Measurements from ENCODE around the gene TMEM232. TPM values are rescaled to one million over a fixed set of nuclear protein-coding genes. Genes with fewer than 3 reads are reported as not detected.

The TMEM232 gene
- total RNA-seq, 4 donors from 2014 or later, result 10.5 to 26.8 (median 11.6) TPM

DNA sequence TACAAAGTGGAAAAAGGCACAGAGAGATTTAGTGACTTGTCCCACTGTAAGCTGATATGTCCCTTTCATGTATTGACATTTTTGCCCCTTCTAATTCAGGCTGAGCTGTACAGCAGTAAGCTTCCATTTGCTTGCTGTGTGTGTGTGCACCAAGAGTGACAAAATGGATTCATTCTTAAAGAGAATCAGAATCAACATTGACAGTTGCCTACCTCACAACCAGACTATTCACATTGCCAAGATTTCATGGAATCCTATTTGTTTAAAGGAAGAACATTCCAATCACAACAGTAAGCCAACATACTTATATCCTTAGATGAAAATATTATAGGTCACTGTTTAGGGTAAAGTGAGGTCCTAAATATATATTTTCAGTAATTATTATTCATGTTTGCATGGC lies 102.6 kb downstream of the TMEM232 start:
- no peak for DNase-seq
- Histone ChIP-seq H3K4me1 (no peaks in the 10 kb centered on the region), H3K4me3 (replicated peaks in 1 of 3) (no peak overlapping the region), H3K27me3 (no peaks in the 10 kb centered on the region), H3K9me3 (no peaks in the 10 kb centered on the region), H3K27ac (no peak overlapping the region), H3K36me3 (no peaks in the 10 kb centered on the region)
- TF ChIP-seq, protein P1, sequence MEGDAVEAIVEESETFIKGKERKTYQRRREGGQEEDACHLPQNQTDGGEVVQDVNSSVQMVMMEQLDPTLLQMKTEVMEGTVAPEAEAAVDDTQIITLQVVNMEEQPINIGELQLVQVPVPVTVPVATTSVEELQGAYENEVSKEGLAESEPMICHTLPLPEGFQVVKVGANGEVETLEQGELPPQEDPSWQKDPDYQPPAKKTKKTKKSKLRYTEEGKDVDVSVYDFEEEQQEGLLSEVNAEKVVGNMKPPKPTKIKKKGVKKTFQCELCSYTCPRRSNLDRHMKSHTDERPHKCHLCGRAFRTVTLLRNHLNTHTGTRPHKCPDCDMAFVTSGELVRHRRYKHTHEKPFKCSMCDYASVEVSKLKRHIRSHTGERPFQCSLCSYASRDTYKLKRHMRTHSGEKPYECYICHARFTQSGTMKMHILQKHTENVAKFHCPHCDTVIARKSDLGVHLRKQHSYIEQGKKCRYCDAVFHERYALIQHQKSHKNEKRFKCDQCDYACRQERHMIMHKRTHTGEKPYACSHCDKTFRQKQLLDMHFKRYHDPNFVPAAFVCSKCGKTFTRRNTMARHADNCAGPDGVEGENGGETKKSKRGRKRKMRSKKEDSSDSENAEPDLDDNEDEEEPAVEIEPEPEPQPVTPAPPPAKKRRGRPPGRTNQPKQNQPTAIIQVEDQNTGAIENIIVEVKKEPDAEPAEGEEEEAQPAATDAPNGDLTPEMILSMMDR (IDR thresholded peaks at IDR 0.05), result no peak
- no peak for TF ChIP-seq POLR2A (IDR thresholded peaks at IDR 0.05)
- intact Hi-C loops (cut with DNase I), result no loop called here

DNA sequence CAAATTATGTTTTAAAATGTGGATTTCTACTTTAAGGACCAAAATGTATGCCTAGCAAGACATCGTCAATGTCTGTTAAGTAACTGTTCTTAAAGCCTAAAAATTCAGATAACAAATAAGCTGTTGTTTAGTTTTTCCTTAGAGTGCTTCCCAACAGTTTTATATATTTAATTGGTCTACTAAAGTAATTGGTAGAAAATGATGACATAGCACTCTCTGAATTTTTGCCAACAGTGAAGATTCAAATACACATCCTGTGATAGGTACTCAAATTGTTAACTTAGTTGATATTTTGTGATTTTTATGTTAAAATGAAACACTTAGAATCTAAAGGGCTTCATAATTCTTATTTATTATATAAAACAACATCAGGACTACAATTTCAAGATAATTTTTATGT lies 107.5 kb downstream of the TMEM232 start:
- Histone ChIP-seq H3K4me3 (replicated peaks in 1 of 3) (no peak overlapping the region), H3K9me3 (no peaks in the 10 kb centered on the region), H3K36me3 (no peaks in the 10 kb centered on the region), H3K27ac (no peak overlapping the region), H3K27me3 (no peaks in the 10 kb centered on the region), H3K4me1 (no peaks in the 10 kb centered on the region)
- intact Hi-C loops (cut with DNase I), result no loop called here
- DNase-seq, result no peak
- 93 to 98% methylated on average over 1 of the region's 1 CpG for WGBS, 2 donors
- TF ChIP-seq, protein P1 (IDR thresholded peaks at IDR 0.05), result no peak
- TF ChIP-seq POLR2A (IDR thresholded peaks at IDR 0.05), result no peak

DNA sequence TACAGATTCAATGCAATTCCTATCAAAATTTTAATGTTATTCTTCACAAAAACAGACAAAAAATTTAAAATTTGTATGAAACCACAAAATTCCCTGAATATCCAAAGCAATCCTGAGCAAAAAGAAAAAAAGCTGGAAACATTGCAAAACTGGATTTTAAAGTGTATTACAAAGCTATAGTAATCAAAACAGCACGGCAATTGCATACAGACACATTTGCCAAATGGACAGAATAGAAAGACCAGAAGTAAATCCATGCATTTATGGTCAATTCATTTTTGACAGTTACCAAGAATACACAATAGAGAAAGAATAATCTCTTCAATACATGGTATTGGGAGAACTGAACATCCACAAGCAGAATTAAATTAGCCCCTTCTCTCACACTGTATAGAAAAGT lies 110.5 kb downstream of the TMEM232 start:
- H3K27me3 ChIP-seq, result no peaks in the 10 kb centered on the region
- H3K9me3 ChIP-seq, result no peaks in the 10 kb centered on the region
- no peak overlapping the region for H3K27ac ChIP-seq
- WGBS, 2 donors, result 94 to 98% methylated on average over 1 of the region's 1 CpG
- intact Hi-C loops (cut with DNase I), result no loop called here
- H3K4me3 ChIP-seq (replicated peaks in 1 of 3), result no peak overlapping the region
- DNase-seq, result no peak
- no peaks in the 10 kb centered on the region for H3K4me1 ChIP-seq
- no peaks in the 10 kb centered on the region for H3K36me3 ChIP-seq
- TF ChIP-seq, protein P1 (IDR thresholded peaks at IDR 0.05), result no peak
- TF ChIP-seq POLR2A (IDR thresholded peaks at IDR 0.05), result no peak

DNA sequence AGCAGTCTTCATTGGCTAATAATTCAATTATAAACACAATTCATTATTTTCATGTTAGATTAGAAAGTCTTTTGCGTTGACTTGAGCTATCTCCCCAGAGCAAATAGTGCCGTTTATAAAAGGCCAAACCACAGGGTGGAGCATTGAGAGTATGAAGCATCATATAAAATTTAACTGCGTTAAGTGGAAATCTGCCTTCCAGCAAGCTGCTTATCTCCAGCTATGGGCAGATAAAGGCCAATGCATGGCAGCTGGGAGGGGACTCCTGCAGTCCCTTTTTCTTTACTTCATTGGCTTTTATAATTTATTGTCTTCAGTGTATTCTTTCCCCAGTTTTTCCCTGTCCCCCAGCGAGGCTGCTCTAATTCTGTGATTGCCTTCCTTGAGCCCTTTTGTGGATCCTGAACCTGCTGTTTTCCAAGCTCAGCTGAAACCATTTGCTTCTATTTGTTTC lies 113.7 kb downstream of the TMEM232 start:
- Histone ChIP-seq H3K9me3 (no peaks in the 10 kb centered on the region), H3K4me1 (no peaks in the 10 kb centered on the region), H3K4me3 (replicated peaks in 1 of 3) (no peak overlapping the region), H3K27me3 (no peaks in the 10 kb centered on the region), H3K36me3 (no peaks in the 10 kb centered on the region), H3K27ac (no peak overlapping the region)
- no peak for DNase-seq
- WGBS, 2 donors, result 78% methylated on average over 4 of the region's 4 CpGs
- no peak for TF ChIP-seq POLR2A (IDR thresholded peaks at IDR 0.05)
- intact Hi-C loops (cut with DNase I), result no loop called here

DNA sequence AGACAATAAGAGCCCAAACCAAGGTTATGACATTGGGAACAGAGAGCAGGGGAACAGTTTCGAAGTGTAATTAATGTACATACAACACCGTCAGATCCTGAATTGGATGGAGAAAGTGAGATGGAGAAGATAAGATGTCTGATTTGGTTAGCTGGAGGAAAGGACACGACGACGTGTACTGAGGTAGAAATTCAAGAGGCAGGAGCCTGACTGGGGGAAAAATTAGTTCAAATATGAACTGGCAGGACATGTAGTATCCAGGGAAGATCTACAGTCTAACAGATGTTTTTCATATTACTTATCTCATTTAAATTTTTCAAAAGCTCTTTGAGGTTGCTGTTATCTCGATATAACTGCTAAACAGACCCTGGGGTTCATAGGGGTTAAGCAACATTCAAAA lies 114.7 kb downstream of the TMEM232 start:
- Histone ChIP-seq H3K27ac (no peak overlapping the region), H3K4me3 (replicated peaks in 1 of 3) (no peak overlapping the region), H3K9me3 (no peaks in the 10 kb centered on the region), H3K36me3 (no peaks in the 10 kb centered on the region), H3K4me1 (no peaks in the 10 kb centered on the region), H3K27me3 (no peaks in the 10 kb centered on the region)
- 79 to 86% methylated on average over 6 of the region's 6 CpGs for WGBS, 2 donors
- no peak for DNase-seq
- intact Hi-C loops (cut with DNase I), result no loop called here
- TF ChIP-seq POLR2A (IDR thresholded peaks at IDR 0.05), result no peak
- TF ChIP-seq, protein P1 (IDR thresholded peaks at IDR 0.05), result no peak

DNA sequence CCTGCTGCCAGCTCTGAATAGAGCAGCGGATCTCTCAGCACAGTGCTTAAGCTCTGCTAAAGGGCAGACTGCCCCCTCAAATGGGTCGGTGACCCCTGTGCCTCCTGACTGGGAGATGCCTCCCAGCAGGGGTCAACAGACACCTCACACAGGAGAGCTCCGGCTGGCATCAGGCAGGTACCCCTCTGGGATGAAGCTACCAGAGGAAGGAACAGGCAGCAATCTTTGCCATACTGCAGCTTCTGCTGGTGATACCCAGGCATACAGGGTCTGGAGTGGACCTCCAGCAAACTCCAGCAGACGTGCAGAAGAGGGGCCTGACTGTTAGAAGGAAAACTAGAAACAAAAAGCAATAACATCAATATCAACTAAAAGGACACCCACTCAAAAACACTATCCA lies 131.6 kb downstream of the TMEM232 start:
- no peak for TF ChIP-seq POLR2A (IDR thresholded peaks at IDR 0.05)
- TF ChIP-seq, protein P1 (IDR thresholded peaks at IDR 0.05), result no peak
- no peaks in the 10 kb centered on the region for H3K36me3 ChIP-seq
- no peaks in the 10 kb centered on the region for H3K4me1 ChIP-seq
- H3K27ac ChIP-seq, result no peak overlapping the region
- 90 to 94% methylated on average over 4 of the region's 4 CpGs for WGBS, 2 donors
- DNase-seq, result no peak
- H3K27me3 ChIP-seq, result no peaks in the 10 kb centered on the region
- no peaks in the 10 kb centered on the region for H3K9me3 ChIP-seq
- H3K4me3 ChIP-seq (replicated peaks in 1 of 3), result no peak overlapping the region
- intact Hi-C loops (cut with DNase I), result no loop called here

All from thyroid gland (tissue), 4 donors.